ENCODE results near the gene ZSCAN32. TPM values are rescaled to one million over a fixed set of nuclear protein-coding genes. Genes with fewer than 3 reads are reported as not detected.

The ZSCAN32 gene
- total RNA-seq, 1 donor from 2014 or later = 6.8 TPM

Other genes with a start within 250 kb of the ZSCAN32 start
- not detected for gene OR1F1, start 212.8 kb downstream of the ZSCAN32 start, total RNA-seq
- gene ZNF200, start 165.8 kb downstream of the ZSCAN32 start, total RNA-seq = 9.4 TPM
- gene MEFV, start 144.4 kb downstream of the ZSCAN32 start, total RNA-seq = 0.52 TPM
- 30.8 TPM for gene ZNF263, start 117.5 kb downstream of the ZSCAN32 start, total RNA-seq
- 7.8 TPM for gene TIGD7, start 95.6 kb downstream of the ZSCAN32 start, total RNA-seq
- 23.5 TPM for gene ZNF75A, start 95.5 kb downstream of the ZSCAN32 start, total RNA-seq
- gene OR2C1, start 45.1 kb downstream of the ZSCAN32 start, total RNA-seq = not detected
- gene ZNF174, start 211 bp upstream of the ZSCAN32 start, total RNA-seq = 8.9 TPM
- 2.1 TPM for gene ZNF597, start 42.5 kb upstream of the ZSCAN32 start, total RNA-seq
- gene NAA60, start 42.7 kb upstream of the ZSCAN32 start, total RNA-seq = 15.7 TPM
- not detected for gene C16orf90, start 94.5 kb upstream of the ZSCAN32 start, total RNA-seq
- 11.5 TPM for gene CLUAP1, start 100.0 kb upstream of the ZSCAN32 start, total RNA-seq
- 0.52 TPM for gene NLRC3, start 176.4 kb upstream of the ZSCAN32 start, total RNA-seq
- 1.6 TPM for gene SLX4, start 210.6 kb upstream of the ZSCAN32 start, total RNA-seq